ENCODE results near the gene TTLL9. TPM values are rescaled to one million over a fixed set of nuclear protein-coding genes. Genes with fewer than 3 reads are reported as not detected.

Gene TTLL9
- polyA plus RNA-seq, 3 donors: 0.21 TPM; not detected in 2

GRCh38 chr20:31934491-31934890 is 64.1 kb downstream of the TTLL9 start:
- no peak overlapping the region for H2AFZ ChIP-seq (ENCODE audit: insufficient read depth, low read depth, low read length, poor library complexity, severe bottlenecking)
- no peaks in the 10 kb centered on the region for H3K4me1 ChIP-seq (ENCODE audit: control insufficient read depth in 1 of 2, insufficient read depth in 2 of 2, low read length in 2 of 2)
- no peaks in the 10 kb centered on the region for H3K9me3 ChIP-seq (replicated peaks in 1 of 2; ENCODE audit: control insufficient read depth in 1 of 2, insufficient read depth in 1 of 2, low read length in 2 of 2)
- H3K79me2 ChIP-seq (ENCODE audit: insufficient read depth, low read length): no peaks in the 10 kb centered on the region
- TF ChIP-seq CTCF (IDR thresholded peaks at IDR 0.05): no peak
- H4K20me1 ChIP-seq (ENCODE audit: insufficient read depth, low read length): no peaks in the 10 kb centered on the region
- H3K27me3 Mint-ChIP-seq (ENCODE audit: low read depth in 3 of 3): peaks cover 0 to 2% (median 1%) of the 10 kb centered on the region in 3 donors
- no peaks in the 10 kb centered on the region for H3K36me3 ChIP-seq (replicated peaks in 1 of 2; ENCODE audit: control insufficient read depth in 1 of 2, insufficient read depth in 2 of 2, low read length in 2 of 2)
- H3K27ac Mint-ChIP-seq: no peak overlapping the region
- WGBS (ENCODE audit: insufficient coverage): 98% methylated on average over 14 of the region's 14 CpGs
- no peak overlapping the region for H3K4me3 Mint-ChIP-seq
- intact Hi-C loops (cut with micrococcal nuclease): no loop called here
- no peaks in the 10 kb centered on the region for H3K27me3 ChIP-seq (ENCODE audit: control insufficient read depth in 2 of 2, insufficient read depth in 2 of 2, low read length in 2 of 2)
- no peak overlapping the region for H3K27ac ChIP-seq (ENCODE audit: low read depth in 1 of 2, low read length in 2 of 2)
- no peaks in the 10 kb centered on the region for H3K36me3 Mint-ChIP-seq
- DNase-seq: no peak
- H3K4me1 Mint-ChIP-seq: peaks cover 2% of the 10 kb centered on the region
- H3K4me3 ChIP-seq (replicated peaks in 1 of 3; ENCODE audit: low read depth in 2 of 3, low read length in 3 of 3): no peak overlapping the region
- no peak overlapping the region for H3K4me2 ChIP-seq (replicated peaks; ENCODE audit: extremely low read depth, low read length, poor library complexity, severe bottlenecking)
- no peak overlapping the region for H3K9ac ChIP-seq (ENCODE audit: insufficient read depth, low read length, poor library complexity, severe bottlenecking)
- no peaks in the 10 kb centered on the region for H3K9me3 Mint-ChIP-seq

- H3K36me3 Mint-ChIP-seq: no peaks in the 10 kb centered on the region
- no peak overlapping the region for H3K27ac Mint-ChIP-seq
- TF ChIP-seq CTCF (IDR thresholded peaks at IDR 0.05): no peak
- DNase-seq: no peak
- H3K27me3 ChIP-seq (ENCODE audit: control insufficient read depth in 2 of 2, insufficient read depth in 2 of 2, low read length in 2 of 2): no peaks in the 10 kb centered on the region
- H3K9me3 ChIP-seq (replicated peaks in 1 of 2; ENCODE audit: control insufficient read depth in 1 of 2, insufficient read depth in 1 of 2, low read length in 2 of 2): no peaks in the 10 kb centered on the region
- no peaks in the 10 kb centered on the region for H4K20me1 ChIP-seq (ENCODE audit: insufficient read depth, low read length)
- no peaks in the 10 kb centered on the region for H3K4me1 ChIP-seq (ENCODE audit: control insufficient read depth in 1 of 2, insufficient read depth in 2 of 2, low read length in 2 of 2)
- H2AFZ ChIP-seq (ENCODE audit: insufficient read depth, low read depth, low read length, poor library complexity, severe bottlenecking): no peak overlapping the region
- H3K4me2 ChIP-seq (replicated peaks; ENCODE audit: extremely low read depth, low read length, poor library complexity, severe bottlenecking): no peak overlapping the region
- peaks cover 2% of the 10 kb centered on the region for H3K4me1 Mint-ChIP-seq
- no peaks in the 10 kb centered on the region for H3K79me2 ChIP-seq (ENCODE audit: insufficient read depth, low read length)
- WGBS (ENCODE audit: insufficient coverage): 87% methylated on average over 5 of the region's 8 CpGs
- H3K36me3 ChIP-seq (replicated peaks in 1 of 2; ENCODE audit: control insufficient read depth in 1 of 2, insufficient read depth in 2 of 2, low read length in 2 of 2): no peaks in the 10 kb centered on the region
- H3K4me3 ChIP-seq (replicated peaks in 1 of 3; ENCODE audit: low read depth in 2 of 3, low read length in 3 of 3): no peak overlapping the region
- intact Hi-C loops (cut with micrococcal nuclease): no loop called here
- H3K9ac ChIP-seq (ENCODE audit: insufficient read depth, low read length, poor library complexity, severe bottlenecking): no peak overlapping the region
- H3K9me3 Mint-ChIP-seq: no peaks in the 10 kb centered on the region
- peaks cover 0 to 2% (median 1%) of the 10 kb centered on the region in 3 donors for H3K27me3 Mint-ChIP-seq (ENCODE audit: low read depth in 3 of 3)
- no peak overlapping the region for H3K4me3 Mint-ChIP-seq
- H3K27ac ChIP-seq (ENCODE audit: low read depth in 1 of 2, low read length in 2 of 2): no peak overlapping the region
Measured at GRCh38 chr20:31934968-31935764, 64.7 kb downstream of the TTLL9 start.

Measured in CD14-positive monocyte (primary cell).